HG03469 (cell line): Measurements from ENCODE around the gene DEFB132.

Source experiments
- ATAC-seq: cut with Tn5 transposase; IDR thresholded peaks from one replicate; pipeline ENCODE4 v1.9.1; 2021; ENCODE audit warnings: mild to moderate bottlenecking, moderate library complexity, moderate number of reproducible peaks; ENCODE audit not compliant: unreplicated experiment

DEFB132 gene

DNA sequence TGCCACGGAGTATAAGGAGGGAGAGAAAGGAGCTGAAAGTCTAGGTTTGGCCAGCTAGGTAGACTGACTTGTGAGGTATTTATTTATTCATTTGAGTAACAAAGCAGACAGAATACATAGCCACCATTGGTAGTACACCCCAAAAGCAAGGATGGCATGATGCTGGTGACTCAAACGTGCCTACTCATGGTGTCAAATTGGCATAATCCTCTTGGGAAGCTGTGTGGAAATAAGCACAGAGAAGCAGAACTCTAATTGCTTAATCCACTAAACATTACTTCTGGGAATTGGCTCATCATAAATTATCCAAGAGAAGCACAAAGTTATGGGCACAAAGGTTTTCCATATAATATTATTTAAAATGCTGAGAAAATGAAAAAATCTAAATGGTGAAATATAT, 2.5 kb downstream of the DEFB132 start:
- no peak for ATAC-seq

DNA sequence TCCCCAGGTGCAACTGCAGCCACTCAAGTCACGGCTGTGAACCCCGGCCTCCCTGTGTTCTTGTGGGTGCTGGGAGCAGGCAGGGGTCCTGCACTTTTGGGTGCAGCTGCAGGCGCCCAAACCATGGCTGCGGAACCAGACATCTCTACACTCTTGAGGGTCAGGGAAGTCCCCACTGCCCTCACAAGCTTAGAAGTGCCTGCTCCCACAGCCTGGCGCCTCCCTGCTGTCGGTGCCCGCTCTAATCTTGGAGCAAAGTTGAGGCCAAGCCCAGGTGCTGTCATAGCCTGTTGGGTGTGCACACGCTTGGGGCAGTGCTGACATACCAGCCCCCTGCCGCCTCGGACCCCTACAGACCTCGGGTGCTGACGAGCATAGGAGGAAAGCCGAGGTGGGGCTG, 6.2 kb downstream of the DEFB132 start:
- no peak for ATAC-seq

- peak; percentile 33 for ATAC-seq
These were observed 9.4 kb downstream of the DEFB132 start for GRCh38 chr20:266596-267562.

DNA sequence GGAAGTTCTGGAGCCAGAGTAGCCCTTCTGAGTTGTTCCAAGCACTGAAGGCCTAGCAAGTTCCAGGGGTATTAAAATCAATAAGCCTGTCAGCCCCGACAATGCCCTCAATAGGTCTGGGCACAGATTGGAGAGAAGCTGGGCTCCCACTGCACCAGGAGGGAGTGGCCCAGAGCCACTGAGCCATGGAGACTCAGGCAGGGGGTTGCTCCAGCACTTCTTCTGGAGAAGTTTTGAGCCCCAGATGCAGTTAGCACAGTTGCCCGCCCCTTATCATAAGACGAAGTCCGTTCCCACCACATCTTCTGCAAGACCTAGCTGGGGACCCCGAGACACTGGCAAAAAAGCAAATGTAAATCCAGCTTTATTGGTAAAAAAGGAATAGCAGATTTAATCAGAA, 13.0 kb downstream of the DEFB132 start:
- ATAC-seq: no peak

- ATAC-seq: no peak
These were observed 13.5 kb downstream of the DEFB132 start for GRCh38 chr20:271069-271468.

- no peak for ATAC-seq
These were observed 14.0 kb downstream of the DEFB132 start for GRCh38 chr20:271528-271927.

- no peak for ATAC-seq
These were observed 15.2 kb downstream of the DEFB132 start for GRCh38 chr20:272718-273117.

GRCh38 chr20:273884-274283, 16.4 kb downstream of the DEFB132 start:
- no peak for ATAC-seq

GRCh38 chr20:275791-276190, 18.3 kb downstream of the DEFB132 start:
- no peak for ATAC-seq

- no peak for ATAC-seq
These were observed 19.3 kb downstream of the DEFB132 start for GRCh38 chr20:276620-277495.

GRCh38 chr20:277496-277781, 19.9 kb downstream of the DEFB132 start:
- ATAC-seq: no peak

DNA sequence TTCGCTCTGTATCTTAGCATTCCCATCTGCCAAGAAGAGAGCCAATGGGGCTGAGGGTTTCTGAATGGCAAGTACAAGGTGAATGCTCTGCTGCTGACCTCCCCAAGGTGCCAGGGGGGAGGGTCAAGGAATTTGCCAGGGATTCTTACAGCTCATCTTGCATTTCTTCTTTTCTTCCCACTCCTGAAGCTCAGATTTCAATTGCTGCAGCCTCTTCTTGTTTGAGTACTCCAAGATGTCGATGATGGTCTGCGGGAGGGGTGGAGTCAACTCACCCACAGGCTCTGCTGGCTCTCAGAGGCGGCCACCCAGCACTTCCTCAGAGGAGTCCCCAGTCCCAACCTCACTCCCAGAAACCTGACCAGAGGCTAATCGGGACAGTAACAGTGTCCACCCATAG, 20.7 kb downstream of the DEFB132 start:
- ATAC-seq: no peak

GRCh38 chr20:278607-279571, 21.4 kb downstream of the DEFB132 start:
- no peak for ATAC-seq

DNA sequence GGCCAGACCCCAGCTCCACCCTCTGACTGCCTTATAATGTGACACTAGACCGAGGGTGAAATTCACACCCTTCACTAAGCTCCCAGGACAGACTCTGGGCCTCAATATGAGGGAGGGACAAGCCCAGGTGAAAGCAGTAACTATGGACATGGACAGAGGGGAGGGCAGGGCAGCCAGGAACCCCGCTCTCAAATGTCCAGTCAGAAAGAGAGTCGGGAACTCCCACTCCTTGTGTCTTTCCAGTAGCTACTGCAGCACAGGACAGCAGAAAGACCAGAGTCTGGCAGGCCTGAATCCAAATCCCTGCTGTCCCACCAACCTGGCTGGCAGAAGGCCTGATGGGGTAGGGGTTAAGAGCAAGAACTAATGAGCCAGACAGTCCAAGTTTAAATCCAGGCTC, 26.6 kb downstream of the DEFB132 start:
- ATAC-seq: no peak

- ATAC-seq: no peak
These were observed 29.0 kb downstream of the DEFB132 start for GRCh38 chr20:286508-286907.

DNA sequence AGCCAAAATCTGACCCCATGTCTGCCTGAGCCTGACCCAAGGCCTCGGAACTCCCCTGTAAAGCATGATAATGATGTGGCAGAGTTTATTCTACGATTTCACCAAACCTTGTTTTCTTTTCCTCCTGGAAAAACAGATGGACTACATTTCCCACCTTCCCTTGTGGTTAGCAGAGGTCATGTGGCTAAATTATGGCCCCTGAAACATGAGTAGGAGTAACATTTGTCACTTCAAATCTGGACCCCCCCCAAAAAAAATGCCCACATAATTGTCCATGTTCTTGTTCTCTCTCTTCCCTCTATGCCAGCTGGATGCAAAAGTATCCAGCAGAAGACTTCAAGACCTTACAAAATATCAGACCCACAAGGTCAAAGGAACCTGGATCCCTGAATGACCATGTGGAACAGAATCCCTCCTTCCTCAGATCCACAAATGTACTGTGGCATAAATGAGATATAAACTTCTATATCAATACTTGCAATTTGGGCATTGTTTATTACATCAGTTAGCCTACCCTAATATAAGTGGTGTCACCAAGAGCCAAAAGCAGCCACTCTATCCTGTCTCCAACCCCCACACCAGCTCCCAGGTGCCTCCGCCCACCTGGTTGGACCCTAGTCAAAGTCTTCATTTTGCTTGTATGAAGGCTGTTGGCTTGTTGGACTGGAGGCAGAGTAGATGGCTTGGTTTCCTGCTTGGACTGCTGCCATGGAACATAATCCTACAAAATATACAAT, 31.6 kb downstream of the DEFB132 start:
- ATAC-seq: no peak

DNA sequence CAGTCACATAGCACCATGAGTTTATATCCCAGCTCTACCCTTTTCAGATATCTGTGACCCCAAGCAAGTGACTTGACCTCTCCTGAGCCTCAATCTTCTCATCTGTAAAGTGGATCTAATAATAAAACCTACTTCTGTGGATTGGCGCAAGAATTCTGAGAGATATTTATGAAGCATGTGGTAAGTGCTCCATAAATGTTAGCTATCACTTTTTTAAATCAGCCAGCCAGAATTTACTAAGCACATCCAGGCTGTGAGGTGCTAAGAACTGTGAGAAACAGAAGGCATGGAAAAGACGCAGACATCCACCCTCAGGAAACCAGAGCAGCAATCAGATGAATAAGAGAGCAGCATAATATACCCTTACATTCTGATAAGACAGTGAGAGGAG, 32.2 kb downstream of the DEFB132 start:
- ATAC-seq: no peak

DNA sequence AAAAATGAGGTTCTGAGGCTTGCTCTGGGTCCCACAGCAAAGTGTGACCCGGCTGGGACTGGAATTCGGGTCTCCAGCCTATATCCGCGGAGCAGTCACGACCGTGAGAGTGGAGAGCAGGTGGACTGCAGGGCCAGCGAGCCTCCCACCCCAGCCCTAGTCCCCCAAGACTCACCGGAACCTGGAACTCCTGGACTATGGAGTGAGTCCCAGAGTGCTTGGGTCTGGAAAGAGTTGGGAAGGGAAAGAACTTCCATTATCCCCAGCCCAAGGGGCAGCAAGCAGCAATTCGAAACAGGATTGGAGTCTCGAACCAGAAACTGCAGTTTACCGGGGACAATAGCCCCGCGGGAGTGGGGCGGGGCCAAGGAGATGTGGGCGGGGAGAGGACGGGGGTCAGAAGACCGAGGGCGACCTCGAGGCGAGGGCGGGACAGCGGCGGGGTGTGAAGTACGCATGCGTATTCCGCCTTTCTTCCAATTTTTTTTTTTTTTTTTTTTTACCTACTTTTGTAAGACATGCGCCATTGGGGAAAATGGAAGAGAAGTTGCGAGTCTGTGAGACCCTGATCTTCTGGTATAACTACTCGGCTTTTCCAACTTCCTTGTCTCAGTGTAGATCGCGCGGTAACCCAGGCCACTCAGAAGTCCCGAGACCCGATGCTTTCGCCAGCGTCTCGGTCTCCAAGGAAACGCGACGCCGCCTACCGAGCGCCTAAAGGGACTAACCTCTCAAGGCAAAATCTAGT, 32.7 kb downstream of the DEFB132 start, which contains the start of gene C20orf96:
Gene C20orf96, minus strand, starts transcription at position 667 of the 748 bp plus-strand sequence. Its CDS starts 140 bp downstream, at position 527.
- peak; percentile 58 for ATAC-seq

- no peak for ATAC-seq
These were observed 37.1 kb downstream of the DEFB132 start for GRCh38 chr20:294602-295001.
